SK-N-MC (cell line): ENCODE results near the gene CLP1.

Experiments
- EZH2 ChIP-seq: fragments of 200-600 bp; sonication (generic); IDR thresholded peaks from one replicate; pipeline ENCODE4 v1.6.1; 2017; ENCODE audit warnings: antibody characterized with exemption
- FOXP2 ChIP-seq: optimal IDR thresholded peaks from 2 replicates; pipeline ENCODE3; 2011; ENCODE audit warnings: mild to moderate bottlenecking, moderate library complexity; ENCODE audit not compliant: insufficient read depth; ENCODE audit errors: extremely low read length, control extremely low read depth
- POLR2AphosphoS5 ChIP-seq: IDR thresholded peaks from 2 replicates; pipeline ENCODE4 v1.6.1; 2012; ENCODE audit warnings: mild to moderate bottlenecking, low read depth, low read length, borderline replicate concordance

GRCh38 chr11:57644748-57645688 is 12.5 kb upstream of the CLP1 start:
- TF ChIP-seq POLR2AphosphoS5: peak; percentile 78
- TF ChIP-seq EZH2: no peak
- no peak for TF ChIP-seq FOXP2
